Measurements from ENCODE around the gene EED. TPM values are rescaled to one million over a fixed set of nuclear protein-coding genes. Genes with fewer than 3 reads are reported as not detected.
"Not testable (repeated sequence)": the region's sequence is repeated elsewhere in the genome, so short reads cannot be mapped to it uniquely, and the experiment has no call there.

The EED gene
- total RNA-seq, 1 donor from 2014 or later: 32.4 TPM

- peaks cover 2% of the 10 kb centered on the region for H3K36me3 Mint-ChIP-seq
- no peaks in the 10 kb centered on the region for H3K27me3 Mint-ChIP-seq (ENCODE audit: low read depth)
- no peak overlapping the region for H3K4me3 Mint-ChIP-seq
- no peak for TF ChIP-seq CTCF (IDR thresholded peaks at IDR 0.05; ENCODE audit: unreplicated experiment)
- no peaks in the 10 kb centered on the region for H3K4me1 Mint-ChIP-seq
- DNase-seq (ENCODE audit: low spot score in 2 of 2, unreplicated experiment in 2 of 2): no peak
- H3K27ac Mint-ChIP-seq: no peak overlapping the region
- no peaks in the 10 kb centered on the region for H3K9me3 Mint-ChIP-seq
Observed at GRCh38 chr11:86288776-86289507, 44.4 kb downstream of the EED start.

- H3K27ac Mint-ChIP-seq; DNase-seq (ENCODE audit: low spot score in 2 of 2, unreplicated experiment in 2 of 2); H3K36me3 Mint-ChIP-seq: not testable (repeated sequence)
Observed at GRCh38 chr11:86289508-86290280, 45.1 kb downstream of the EED start.

GRCh38 chr11:86291466-86292262, 47.1 kb downstream of the EED start:
- H3K9me3 Mint-ChIP-seq: peaks cover 12% of the 10 kb centered on the region
- no peak overlapping the region for H3K4me3 Mint-ChIP-seq
- no peaks in the 10 kb centered on the region for H3K36me3 Mint-ChIP-seq
- peaks cover 2% of the 10 kb centered on the region for H3K27me3 Mint-ChIP-seq (ENCODE audit: low read depth)
- DNase-seq (ENCODE audit: low spot score in 2 of 2, unreplicated experiment in 2 of 2): peak in 1 of 2 experiments; percentile 60
- no peak overlapping the region for H3K27ac Mint-ChIP-seq
- no peaks in the 10 kb centered on the region for H3K4me1 Mint-ChIP-seq
- peak; percentile 81 for TF ChIP-seq CTCF (IDR thresholded peaks at IDR 0.05; ENCODE audit: unreplicated experiment)

More at GRCh38 chr11:86289508-86290280, 45.1 kb downstream of the EED start:
- H3K9me3 Mint-ChIP-seq; H3K4me3 Mint-ChIP-seq; H3K4me1 Mint-ChIP-seq; H3K27me3 Mint-ChIP-seq (ENCODE audit: low read depth): not testable (repeated sequence)

- peaks cover 14% of the 10 kb centered on the region for H3K9me3 Mint-ChIP-seq
- no peak overlapping the region for H3K27ac Mint-ChIP-seq
- no peak for TF ChIP-seq CTCF (IDR thresholded peaks at IDR 0.05; ENCODE audit: unreplicated experiment)
- H3K4me1 Mint-ChIP-seq: no peaks in the 10 kb centered on the region
- no peak overlapping the region for H3K4me3 Mint-ChIP-seq
- H3K36me3 Mint-ChIP-seq: no peaks in the 10 kb centered on the region
- H3K27me3 Mint-ChIP-seq (ENCODE audit: low read depth): peaks cover 4% of the 10 kb centered on the region
- no peak for DNase-seq (ENCODE audit: low spot score in 2 of 2, unreplicated experiment in 2 of 2)
Observed at GRCh38 chr11:86292912-86293616, 48.5 kb downstream of the EED start.

GRCh38 chr11:86294026-86294425, 49.5 kb downstream of the EED start:
- Mint-ChIP-seq H3K36me3 (no peaks in the 10 kb centered on the region), H3K27ac (no peak overlapping the region), H3K4me3 (no peak overlapping the region), H3K9me3 (peaks cover 15% of the 10 kb centered on the region), H3K27me3 (ENCODE audit: low read depth) (peaks cover 4% of the 10 kb centered on the region), H3K4me1 (no peaks in the 10 kb centered on the region)
- no peak for TF ChIP-seq CTCF (IDR thresholded peaks at IDR 0.05; ENCODE audit: unreplicated experiment)
- no peak for DNase-seq (ENCODE audit: low spot score in 2 of 2, unreplicated experiment in 2 of 2)
